Ectodermal cell (in vitro differentiated cells): ENCODE data around the gene TEX11.
"Not testable (repeated sequence)": the region's sequence is repeated elsewhere in the genome, so short reads cannot be mapped to it uniquely, and the experiment has no call there.

Experiments used
- H3K27ac ChIP-seq: 2 replicates; pipeline ENCODE4 v1.7.0; 2013; ENCODE audit warnings: mild to moderate bottlenecking, low read depth, low read length; ENCODE audit not compliant: insufficient read depth, poor library complexity, severe bottlenecking
- H3K27me3 ChIP-seq: 2 replicates; pipeline ENCODE4 v1.7.0; 2013; ENCODE audit warnings: mild to moderate bottlenecking, low read length; ENCODE audit not compliant: insufficient read depth, control insufficient read depth, poor library complexity, severe bottlenecking
- H3K36me3 ChIP-seq: one replicate; pipeline ENCODE4 v1.7.0; 2013; ENCODE audit warnings: low read length; ENCODE audit not compliant: control insufficient read depth, insufficient read depth
- H3K4me1 ChIP-seq: one replicate; pipeline ENCODE4 v1.7.0; 2013; ENCODE audit warnings: low read length; ENCODE audit not compliant: control insufficient read depth, insufficient read depth
- H3K4me3 ChIP-seq: 2 replicates; pipeline ENCODE4 v1.7.0; 2013; ENCODE audit warnings: low read depth, low read length, control low read depth; ENCODE audit not compliant: insufficient read depth
- H3K9me3 ChIP-seq: 2 replicates; pipeline ENCODE4 v1.7.0; 2013; ENCODE audit warnings: mild to moderate bottlenecking, low read length, moderate library complexity; ENCODE audit not compliant: control insufficient read depth
- WGBS, 2 experiments: methylation state at CpG; one replicate each; pipeline ENCODE4 v1.1.7; 2013; ENCODE audit warnings: missing lambda C conversion rate in 2 of 2; 5-methylcytosine and 5-hydroxymethylcytosine counted together

Gene TEX11

GRCh38 chrX:70621743-70622142 is 286.8 kb downstream of the TEX11 start:
- no peaks in the 10 kb centered on the region for H3K9me3 ChIP-seq
- no peak overlapping the region for H3K27ac ChIP-seq
- H3K27me3 ChIP-seq, result no peaks in the 10 kb centered on the region
- no peak overlapping the region for H3K4me3 ChIP-seq
- no peaks in the 10 kb centered on the region for H3K36me3 ChIP-seq
- no peaks in the 10 kb centered on the region for H3K4me1 ChIP-seq
- WGBS, 2 experiments, result no CpG with 5 or more reads among the region's 1 CpG

- no peaks in the 10 kb centered on the region for H3K9me3 ChIP-seq
- no peak overlapping the region for H3K27ac ChIP-seq
- 90 to 92% methylated on average over 3 to 5 of the region's 5 CpGs for WGBS, 2 experiments
- H3K4me1 ChIP-seq, result no peaks in the 10 kb centered on the region
- H3K4me3 ChIP-seq, result no peak overlapping the region
- H3K27me3 ChIP-seq, result no peaks in the 10 kb centered on the region
- no peaks in the 10 kb centered on the region for H3K36me3 ChIP-seq
Measured at GRCh38 chrX:70618467-70618866, 290.0 kb downstream of the TEX11 start.

- Histone ChIP-seq H3K4me3 (no peak overlapping the region), H3K9me3 (no peaks in the 10 kb centered on the region), H3K4me1 (no peaks in the 10 kb centered on the region), H3K27ac (no peak overlapping the region), H3K27me3 (no peaks in the 10 kb centered on the region), H3K36me3 (no peaks in the 10 kb centered on the region)
- WGBS, 2 experiments, result 70 to 74% methylated on average over 5 of the region's 5 CpGs
Measured at GRCh38 chrX:70613295-70613694, 295.2 kb downstream of the TEX11 start.

GRCh38 chrX:70605352-70605751 is 303.2 kb downstream of the TEX11 start:
- no peaks in the 10 kb centered on the region for H3K36me3 ChIP-seq
- WGBS, 2 experiments, result 100% methylated on average over 1 of the region's 1 CpG
- H3K9me3 ChIP-seq, result no peaks in the 10 kb centered on the region
- no peaks in the 10 kb centered on the region for H3K27me3 ChIP-seq
- no peaks in the 10 kb centered on the region for H3K4me1 ChIP-seq
- no peak overlapping the region for H3K27ac ChIP-seq
- H3K4me3 ChIP-seq, result no peak overlapping the region

GRCh38 chrX:70592091-70592490 is 316.4 kb downstream of the TEX11 start:
- Histone ChIP-seq H3K36me3 (no peaks in the 10 kb centered on the region), H3K4me3 (no peak overlapping the region), H3K9me3 (no peaks in the 10 kb centered on the region), H3K27ac (no peak overlapping the region), H3K27me3 (no peaks in the 10 kb centered on the region), H3K4me1 (no peaks in the 10 kb centered on the region)
- WGBS, 2 experiments, result 93 to 100% methylated on average over 1 of the region's 1 CpG

GRCh38 chrX:70587158-70587557 is 321.4 kb downstream of the TEX11 start:
- not testable (repeated sequence) for H3K4me1 ChIP-seq, H3K9me3 ChIP-seq, H3K4me3 ChIP-seq, H3K36me3 ChIP-seq, H3K27ac ChIP-seq, H3K27me3 ChIP-seq
- 63 to 78% methylated on average over 1 of the region's 1 CpG for WGBS, 2 experiments

GRCh38 chrX:70577442-70577841 is 331.1 kb downstream of the TEX11 start:
- WGBS, 2 experiments, result 73 to 93% methylated on average over 1 of the region's 4 CpGs
- Histone ChIP-seq H3K27me3 (no peaks in the 10 kb centered on the region), H3K27ac (no peak overlapping the region), H3K4me3 (no peak overlapping the region), H3K4me1 (no peaks in the 10 kb centered on the region), H3K36me3 (no peaks in the 10 kb centered on the region), H3K9me3 (no peaks in the 10 kb centered on the region)

GRCh38 chrX:70569922-70570576 is 338.5 kb downstream of the TEX11 start:
- not testable (repeated sequence) for H3K27ac ChIP-seq, H3K4me1 ChIP-seq, H3K9me3 ChIP-seq, H3K27me3 ChIP-seq, H3K36me3 ChIP-seq, H3K4me3 ChIP-seq
- 92 to 95% methylated on average over 16 to 19 of the region's 21 CpGs for WGBS, 2 experiments

GRCh38 chrX:70554948-70555347 is 353.6 kb downstream of the TEX11 start:
- no peak overlapping the region for H3K27ac ChIP-seq
- H3K4me3 ChIP-seq, result no peak overlapping the region
- H3K9me3 ChIP-seq, result no peaks in the 10 kb centered on the region
- H3K36me3 ChIP-seq, result no peaks in the 10 kb centered on the region
- 89 to 91% methylated on average over 5 of the region's 5 CpGs for WGBS, 2 experiments
- no peaks in the 10 kb centered on the region for H3K27me3 ChIP-seq
- H3K4me1 ChIP-seq, result no peaks in the 10 kb centered on the region

GRCh38 chrX:70554523-70554922 is 354.0 kb downstream of the TEX11 start:
- H3K4me1 ChIP-seq, result no peaks in the 10 kb centered on the region
- H3K4me3 ChIP-seq, result no peak overlapping the region
- WGBS, 2 experiments, result 80% methylated on average over 1 of the region's 2 CpGs
- H3K27me3 ChIP-seq, result no peaks in the 10 kb centered on the region
- H3K9me3 ChIP-seq, result no peaks in the 10 kb centered on the region
- no peak overlapping the region for H3K27ac ChIP-seq
- H3K36me3 ChIP-seq, result no peaks in the 10 kb centered on the region

GRCh38 chrX:70554081-70554480 is 354.4 kb downstream of the TEX11 start:
- Histone ChIP-seq H3K4me3 (no peak overlapping the region), H3K36me3 (no peaks in the 10 kb centered on the region), H3K27ac (no peak overlapping the region), H3K9me3 (no peaks in the 10 kb centered on the region), H3K27me3 (no peaks in the 10 kb centered on the region), H3K4me1 (no peaks in the 10 kb centered on the region)
- no CpG with 5 or more reads among the region's 2 CpGs for WGBS, 2 experiments
